ENCODE results near the gene ITPK1. TPM values are rescaled to one million over a fixed set of nuclear protein-coding genes. Genes with fewer than 3 reads are reported as not detected.
A peak's percentile ranks its signal among the peaks of the same experiment; 100 is the strongest.
"Not testable (repeated sequence)": the region's sequence is repeated elsewhere in the genome, so short reads cannot be mapped to it uniquely, and the experiment has no call there.

ITPK1 gene
- total RNA-seq, 2 experiments from 2014 or later: 63.7 to 71.0 TPM

- H3K27me3 Mint-ChIP-seq: no peaks in the 10 kb centered on the region
- no peak overlapping the region for H3K27ac Mint-ChIP-seq
- no peaks in the 10 kb centered on the region for H3K9me3 Mint-ChIP-seq
- H3K36me3 Mint-ChIP-seq (ENCODE audit: low read depth): peaks cover 10% of the 10 kb centered on the region
- ChIA-PET CTCF (no interaction called here), POLR2A (no interaction called here)
- H3K4me1 Mint-ChIP-seq: peaks cover 48% of the 10 kb centered on the region
- H3K4me3 Mint-ChIP-seq: no peak overlapping the region
- no peak for DNase-seq
Measured at GRCh38 chr14:93068711-93069110, 47.0 kb downstream of the ITPK1 start.

GRCh38 chr14:93067088-93067487, 48.6 kb downstream of the ITPK1 start:
- Mint-ChIP-seq H3K4me1 (peaks cover 44% of the 10 kb centered on the region), H3K4me3 (no peak overlapping the region), H3K36me3 (ENCODE audit: low read depth) (peaks cover 9% of the 10 kb centered on the region), H3K27me3 (no peaks in the 10 kb centered on the region), H3K9me3 (no peaks in the 10 kb centered on the region), H3K27ac (peak overlapping the region; percentile 84)
- ChIA-PET CTCF (interaction anchor here (0.6 to 1.1 kb wide), 3 partner anchors 10 to 80 kb away, joined by 3 read pairs; no protein-coding TSS in a partner anchor), POLR2A (no interaction called here)
- no peak for DNase-seq

GRCh38 chr14:93065272-93065730, 50.4 kb downstream of the ITPK1 start:
- H3K4me3 Mint-ChIP-seq: no peak overlapping the region
- no peaks in the 10 kb centered on the region for H3K27me3 Mint-ChIP-seq
- POLR2A ChIA-PET: no interaction called here
- no peaks in the 10 kb centered on the region for H3K9me3 Mint-ChIP-seq
- H3K27ac Mint-ChIP-seq: peak overlapping the region; percentile 84
- peaks cover 9% of the 10 kb centered on the region for H3K36me3 Mint-ChIP-seq (ENCODE audit: low read depth)
- DNase-seq: no peak
- peaks cover 52% of the 10 kb centered on the region for H3K4me1 Mint-ChIP-seq
- CTCF ChIA-PET: interaction anchor here (0.8 to 1.2 kb wide), 2 partner anchors 48 to 67 kb away, joined by 3 to 4 read pairs; no protein-coding TSS in a partner anchor

GRCh38 chr14:93064411-93065271, 51.1 kb downstream of the ITPK1 start:
- Mint-ChIP-seq H3K9me3 (no peaks in the 10 kb centered on the region), H3K4me1 (peaks cover 57% of the 10 kb centered on the region), H3K4me3 (no peak overlapping the region), H3K27ac (peak overlapping the region; percentile 84), H3K27me3 (no peaks in the 10 kb centered on the region), H3K36me3 (ENCODE audit: low read depth) (peaks cover 9% of the 10 kb centered on the region)
- DNase-seq: no peak
- POLR2A ChIA-PET: no interaction called here
- CTCF ChIA-PET: interaction anchor here (0.6 to 1.2 kb wide), 3 partner anchors 48 to 297 kb away, joined by 3 to 4 read pairs (median 3); no protein-coding TSS in a partner anchor

GRCh38 chr14:93063393-93063792, 52.3 kb downstream of the ITPK1 start:
- ChIA-PET CTCF (interaction anchor here (0.7 kb wide), 1 partner anchor 13 kb away, joined by 3 read pairs; no protein-coding TSS in a partner anchor), POLR2A (no interaction called here)
- H3K27me3 Mint-ChIP-seq: no peaks in the 10 kb centered on the region
- no peak overlapping the region for H3K27ac Mint-ChIP-seq
- H3K4me3 Mint-ChIP-seq: no peak overlapping the region
- no peak for DNase-seq
- no peaks in the 10 kb centered on the region for H3K9me3 Mint-ChIP-seq
- H3K4me1 Mint-ChIP-seq: peaks cover 48% of the 10 kb centered on the region
- peaks cover 9% of the 10 kb centered on the region for H3K36me3 Mint-ChIP-seq (ENCODE audit: low read depth)

- Mint-ChIP-seq H3K27me3 (no peaks in the 10 kb centered on the region), H3K9me3 (no peaks in the 10 kb centered on the region), H3K27ac (no peak overlapping the region), H3K4me3 (no peak overlapping the region), H3K4me1 (peaks cover 49% of the 10 kb centered on the region), H3K36me3 (ENCODE audit: low read depth) (peaks cover 9% of the 10 kb centered on the region)
- POLR2A ChIA-PET: interaction anchor here (0.7 kb wide), 1 partner anchor 215 kb away, joined by 7 read pairs; no protein-coding TSS in a partner anchor
- CTCF ChIA-PET: interaction anchor here (0.7 kb wide), 1 partner anchor 12 kb away, joined by 3 read pairs; no protein-coding TSS in a partner anchor
- DNase-seq: no peak
Measured at GRCh38 chr14:93062890-93063289, 52.8 kb downstream of the ITPK1 start.

- H3K9me3 Mint-ChIP-seq; H3K27me3 Mint-ChIP-seq; DNase-seq; H3K27ac Mint-ChIP-seq; H3K4me3 Mint-ChIP-seq; H3K36me3 Mint-ChIP-seq (ENCODE audit: low read depth); CTCF ChIA-PET: not testable (repeated sequence)
- POLR2A ChIA-PET: interaction anchor here (0.7 kb wide), 1 partner anchor 214 kb away, joined by 7 read pairs; no protein-coding TSS in a partner anchor
- H3K4me1 Mint-ChIP-seq: peaks cover 44% of the 10 kb centered on the region
Measured at GRCh38 chr14:93062013-93062412, 53.7 kb downstream of the ITPK1 start.

GRCh38 chr14:93061380-93062012, 54.2 kb downstream of the ITPK1 start:
- peaks cover 38% of the 10 kb centered on the region for H3K4me1 Mint-ChIP-seq
- H3K27ac Mint-ChIP-seq: no peak overlapping the region
- POLR2A ChIA-PET: no interaction called here
- H3K36me3 Mint-ChIP-seq (ENCODE audit: low read depth): peaks cover 3% of the 10 kb centered on the region
- CTCF ChIA-PET: interaction anchor here (1.0 kb wide), 1 partner anchor 30 kb away, joined by 3 read pairs; no protein-coding TSS in a partner anchor
- DNase-seq: no peak
- no peaks in the 10 kb centered on the region for H3K9me3 Mint-ChIP-seq
- no peak overlapping the region for H3K4me3 Mint-ChIP-seq
- no peaks in the 10 kb centered on the region for H3K27me3 Mint-ChIP-seq

- Mint-ChIP-seq H3K9me3 (no peaks in the 10 kb centered on the region), H3K27me3 (no peaks in the 10 kb centered on the region), H3K36me3 (ENCODE audit: low read depth) (peaks cover under 1% of the 10 kb centered on the region), H3K4me3 (no peak overlapping the region), H3K27ac (no peak overlapping the region), H3K4me1 (peaks cover 32% of the 10 kb centered on the region)
- ChIA-PET POLR2A (no interaction called here), CTCF (interaction anchor here (1.0 kb wide), 1 partner anchor 30 kb away, joined by 3 read pairs; no protein-coding TSS in a partner anchor)
- DNase-seq: no peak
Measured at GRCh38 chr14:93060841-93061240, 54.9 kb downstream of the ITPK1 start.

- Mint-ChIP-seq H3K4me3 (no peak overlapping the region), H3K27me3 (no peaks in the 10 kb centered on the region), H3K27ac (peak overlapping the region; percentile 74), H3K36me3 (ENCODE audit: low read depth) (no peaks in the 10 kb centered on the region), H3K4me1 (peaks cover 24% of the 10 kb centered on the region), H3K9me3 (no peaks in the 10 kb centered on the region)
- CTCF ChIA-PET: interaction anchor here (0.8 kb wide), 1 partner anchor 39 kb away, joined by 3 read pairs; no protein-coding TSS in a partner anchor
- POLR2A ChIA-PET: no interaction called here
- no peak for DNase-seq
Measured at GRCh38 chr14:93059917-93060545, 55.7 kb downstream of the ITPK1 start.

- H3K36me3 Mint-ChIP-seq (ENCODE audit: low read depth): no peaks in the 10 kb centered on the region
- no peak overlapping the region for H3K4me3 Mint-ChIP-seq
- CTCF ChIA-PET: no interaction called here
- DNase-seq: no peak
- no peaks in the 10 kb centered on the region for H3K9me3 Mint-ChIP-seq
- H3K27me3 Mint-ChIP-seq: no peaks in the 10 kb centered on the region
- peaks cover 18% of the 10 kb centered on the region for H3K4me1 Mint-ChIP-seq
- H3K27ac Mint-ChIP-seq: no peak overlapping the region
- POLR2A ChIA-PET: no interaction called here
Measured at GRCh38 chr14:93059260-93059659, 56.5 kb downstream of the ITPK1 start.

GRCh38 chr14:93057586-93058280, 58.0 kb downstream of the ITPK1 start:
- Mint-ChIP-seq H3K4me3 (no peak overlapping the region), H3K4me1 (peaks cover 18% of the 10 kb centered on the region), H3K9me3 (no peaks in the 10 kb centered on the region), H3K27ac (peak overlapping the region; percentile 60), H3K36me3 (ENCODE audit: low read depth) (no peaks in the 10 kb centered on the region), H3K27me3 (no peaks in the 10 kb centered on the region)
- POLR2A ChIA-PET: no interaction called here
- DNase-seq: no peak
- CTCF ChIA-PET: interaction anchor here (0.7 kb wide), 1 partner anchor 10 kb away, joined by 3 read pairs; no protein-coding TSS in a partner anchor

Data from activated CD4-positive, alpha-beta T cell treated with anti-CD3 and anti-CD28 coated beads, Interleukin-2, amount 10 ng/mL, durations not matched to agents 7 days and 5 days (primary cell).